HG02840 (cell line): ENCODE measurements around the gene GTF3C5.
"Not testable (repeated sequence)": the region's sequence is repeated elsewhere in the genome, so short reads cannot be mapped to it uniquely, and the experiment has no call there.

Source experiments
- ATAC-seq: cut with Tn5 transposase; IDR thresholded peaks from one replicate; pipeline ENCODE4 v1.9.1; 2021; ENCODE audit warnings: mild to moderate bottlenecking, moderate library complexity, moderate number of reproducible peaks; ENCODE audit not compliant: unreplicated experiment, low FRiP score

The GTF3C5 gene

DNA sequence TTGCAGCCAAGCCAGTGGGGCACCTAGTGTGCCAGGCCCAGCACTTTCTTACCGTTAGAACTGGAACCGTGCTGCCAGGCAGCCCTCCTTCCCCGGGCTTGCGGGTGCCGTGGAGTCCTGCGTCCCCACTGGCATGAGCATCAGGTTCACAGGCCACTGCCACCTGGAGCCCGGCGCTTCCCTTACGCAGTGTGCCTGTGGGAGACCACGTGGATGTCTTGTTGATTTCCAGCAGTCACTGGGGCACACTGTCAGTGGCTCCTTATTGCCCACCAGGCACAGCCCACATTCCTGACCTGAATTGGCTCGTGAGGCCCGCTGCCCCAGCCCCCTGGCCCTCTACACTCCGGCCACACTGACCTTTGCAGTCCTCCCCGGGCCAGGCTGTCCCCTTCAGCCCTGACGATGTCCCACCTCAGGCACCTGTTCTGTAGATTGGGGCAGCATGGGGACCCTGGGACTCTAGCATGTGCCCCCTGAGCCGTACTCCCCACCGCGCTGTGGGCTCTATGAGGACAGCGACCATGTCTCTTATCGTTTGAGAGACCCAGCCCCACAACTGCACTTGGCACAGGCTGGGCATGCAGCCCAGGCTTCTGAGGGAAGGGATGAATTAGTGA lies 20.6 kb downstream of the GTF3C5 start:
- ATAC-seq = no peak

DNA sequence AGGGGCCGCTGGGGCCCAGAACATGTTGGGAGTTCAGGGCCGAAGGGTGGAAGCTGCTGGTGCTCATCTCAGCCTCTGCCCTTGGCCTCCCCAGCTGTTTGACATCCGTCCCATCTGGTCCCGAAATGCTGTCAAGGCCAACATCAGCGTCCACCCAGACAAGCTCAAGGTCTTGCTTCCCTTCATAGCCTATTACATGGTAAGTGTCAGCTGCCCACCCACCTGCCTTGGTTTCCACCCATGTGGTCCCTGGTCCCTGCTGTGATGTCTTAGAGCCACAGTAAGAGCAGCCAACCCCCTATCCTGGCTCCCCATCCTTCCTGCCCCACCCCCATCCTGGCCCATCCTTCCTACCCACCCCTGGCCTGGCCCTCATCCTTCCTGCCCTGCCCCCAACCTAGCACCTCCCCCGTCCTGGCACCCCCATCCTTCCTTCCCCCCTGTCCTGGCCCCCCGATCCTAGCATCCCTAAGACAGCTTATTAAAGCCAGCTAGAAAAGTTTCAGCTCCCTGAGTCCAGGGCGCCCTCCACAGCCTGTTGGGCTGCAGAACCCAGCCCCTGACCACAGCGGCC lies 21.3 kb downstream of the GTF3C5 start:
- no peak for ATAC-seq

- no peak for ATAC-seq
These were observed 23.5 kb downstream of the GTF3C5 start for GRCh38 chr9:133054194-133054890.

- ATAC-seq = no peak
These were observed 24.2 kb downstream of the GTF3C5 start for GRCh38 chr9:133054966-133055365.

- no peak for ATAC-seq
These were observed 25.1 kb downstream of the GTF3C5 start for GRCh38 chr9:133055788-133056420.

GRCh38 chr9:133056533-133056932 lies 25.7 kb downstream of the GTF3C5 start:
- no peak for ATAC-seq

- ATAC-seq = no peak
These were observed 26.2 kb downstream of the GTF3C5 start for GRCh38 chr9:133057006-133057405.

- no peak for ATAC-seq
These were observed 26.8 kb downstream of the GTF3C5 start for GRCh38 chr9:133057553-133057952.

DNA sequence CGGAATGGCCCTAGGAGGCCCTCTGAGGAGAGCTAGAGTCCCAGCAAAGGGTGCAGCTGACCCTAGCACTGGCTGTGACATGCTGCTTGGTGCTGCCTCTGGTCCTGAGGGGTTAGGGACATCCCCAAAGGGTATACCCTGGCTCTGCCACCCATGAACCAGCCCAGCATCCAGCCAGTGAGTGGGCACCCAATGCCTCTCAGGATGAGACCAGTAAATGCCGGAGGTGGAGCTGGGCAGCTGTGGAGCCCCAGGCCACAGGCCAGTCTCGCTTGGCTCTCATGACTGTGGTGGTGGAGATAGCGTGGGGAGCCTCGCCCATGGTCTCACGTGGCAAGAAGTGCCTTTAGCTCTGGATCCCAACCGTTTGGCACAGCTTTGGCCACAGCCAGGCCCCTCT lies 27.3 kb downstream of the GTF3C5 start:
- no peak for ATAC-seq

DNA sequence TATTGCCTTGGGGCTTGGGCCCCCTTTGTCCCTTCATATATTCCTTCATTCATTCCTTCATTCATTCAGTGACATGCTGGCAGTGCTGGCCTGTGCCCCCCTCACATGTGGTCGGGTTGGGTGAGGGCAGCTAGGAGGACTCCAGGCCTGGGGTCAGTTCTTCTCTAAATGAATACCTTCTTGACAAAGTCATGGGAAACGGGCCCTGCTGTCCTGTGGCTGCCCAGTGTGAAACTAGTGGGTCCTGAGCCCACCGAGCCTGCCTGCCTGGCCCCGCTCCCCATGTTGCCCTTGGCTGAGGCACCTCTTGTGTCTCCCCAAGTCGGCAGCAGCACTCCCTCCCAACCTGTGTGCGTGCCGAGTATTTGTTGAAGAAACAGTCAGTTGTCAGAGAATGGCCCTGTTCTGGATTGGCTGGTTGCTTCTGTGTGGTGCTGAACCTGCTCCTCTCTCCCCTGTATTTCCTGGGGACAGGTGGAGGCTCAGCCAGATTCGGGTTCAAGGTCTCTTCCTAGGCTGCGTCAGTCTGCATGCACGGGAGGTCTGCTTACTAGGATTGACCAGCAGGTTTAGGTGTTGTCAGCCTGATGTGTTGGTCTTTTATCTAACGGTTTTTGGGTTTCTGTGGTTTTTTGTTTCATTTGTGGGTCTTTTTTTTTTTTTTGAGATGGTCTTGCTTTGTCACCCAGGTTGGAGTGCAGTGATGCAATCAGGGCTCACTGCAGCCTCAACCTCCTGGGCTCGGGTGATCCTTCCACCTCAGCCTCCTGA lies 27.9 kb downstream of the GTF3C5 start:
- no peak for ATAC-seq

DNA sequence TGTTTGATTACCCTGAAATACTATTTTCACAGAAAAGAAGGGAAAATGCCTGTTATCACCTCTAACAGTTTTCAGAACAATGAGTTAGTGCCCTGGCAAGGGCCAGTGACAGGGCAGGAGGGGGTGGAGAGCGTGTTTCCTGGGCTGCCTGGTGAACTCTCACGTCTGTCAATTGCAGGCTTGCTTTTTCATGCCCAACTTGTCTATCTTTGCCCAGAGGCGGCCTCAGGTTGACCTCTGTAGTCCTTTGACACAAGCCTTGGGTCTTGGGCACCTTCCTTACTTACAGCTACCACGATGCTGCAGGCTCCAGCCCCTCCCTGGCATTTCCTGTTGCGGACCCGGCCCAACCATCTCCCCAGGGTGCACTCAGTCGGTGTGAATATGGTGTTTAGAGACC lies 28.8 kb downstream of the GTF3C5 start:
- ATAC-seq = no peak

DNA sequence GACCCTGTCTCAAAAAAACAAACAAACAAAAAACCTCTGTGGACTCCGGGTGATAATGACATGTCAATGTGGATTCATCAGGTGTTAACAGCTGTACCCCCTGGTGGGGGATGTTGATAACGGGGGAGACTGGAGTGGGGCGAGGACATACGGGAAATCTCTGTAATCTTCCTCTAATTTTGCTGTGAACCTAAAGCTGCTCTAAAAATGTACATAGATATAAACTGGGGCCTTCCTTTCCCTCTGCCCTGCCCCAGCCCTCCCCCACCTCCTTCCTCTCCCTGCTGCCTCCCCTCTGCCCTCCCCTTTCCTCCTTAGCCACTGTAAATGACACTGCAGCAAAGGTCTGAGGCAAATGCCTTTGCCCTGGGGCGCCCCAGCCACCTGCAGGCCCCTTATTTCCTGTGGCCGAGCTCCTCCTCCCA lies 29.6 kb downstream of the GTF3C5 start:
- no peak for ATAC-seq

GRCh38 chr9:133061019-133061763 lies 30.4 kb downstream of the GTF3C5 start:
- ATAC-seq = not testable (repeated sequence)

- ATAC-seq = not testable (repeated sequence)
These were observed 31.0 kb downstream of the GTF3C5 start, which contains the start of gene CEL for GRCh38 chr9:133061764-133062145. Gene CEL (plus strand): TSS chr9:133061981. CDS start chr9:133062003, 22 bp downstream.

DNA sequence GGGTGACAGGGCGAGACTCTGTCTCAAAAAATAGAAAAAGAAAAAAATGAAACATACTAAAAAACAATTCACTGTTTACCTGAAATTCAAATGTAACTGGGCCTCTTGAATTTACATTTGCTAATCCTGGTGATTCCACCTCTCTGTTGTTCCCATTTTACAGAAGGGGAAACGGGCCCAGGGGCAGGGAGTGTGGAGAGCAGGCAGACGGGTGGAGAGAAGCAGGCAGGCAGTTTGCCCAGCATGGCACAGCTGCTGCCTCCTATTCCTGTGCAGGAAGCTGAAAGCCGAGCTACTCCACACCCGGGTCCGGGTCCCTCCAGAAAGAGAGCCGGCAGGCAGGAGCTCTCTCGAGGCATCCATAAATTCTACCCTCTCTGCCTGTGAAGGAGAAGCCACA lies 31.8 kb downstream of the GTF3C5 start:
- ATAC-seq = not testable (repeated sequence)

GRCh38 chr9:133063159-133063499 lies 32.3 kb downstream of the GTF3C5 start:
- ATAC-seq = no peak

GRCh38 chr9:133063500-133064231 lies 32.9 kb downstream of the GTF3C5 start:
- ATAC-seq = no peak

GRCh38 chr9:133064241-133065069 lies 33.7 kb downstream of the GTF3C5 start:
- ATAC-seq = no peak

DNA sequence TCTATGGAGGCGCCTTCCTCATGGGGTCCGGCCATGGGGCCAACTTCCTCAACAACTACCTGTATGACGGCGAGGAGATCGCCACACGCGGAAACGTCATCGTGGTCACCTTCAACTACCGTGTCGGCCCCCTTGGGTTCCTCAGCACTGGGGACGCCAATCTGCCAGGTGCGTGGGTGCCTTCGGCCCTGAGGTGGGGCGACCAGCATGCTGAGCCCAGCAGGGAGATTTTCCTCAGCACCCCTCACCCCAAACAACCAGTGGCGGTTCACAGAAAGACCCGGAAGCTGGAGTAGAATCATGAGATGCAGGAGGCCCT lies 34.2 kb downstream of the GTF3C5 start:
- ATAC-seq = no peak
